Astrocyte of the cerebellum (primary cell): ENCODE measurements around the gene SMARCA5.
"Not testable (repeated sequence)": the region's sequence is repeated elsewhere in the genome, so short reads cannot be mapped to it uniquely, and the experiment has no call there.

Experiments
- DNase-seq: peaks from one replicate; pipeline ENCODE4 v3.0.0-alpha.2; 2011; ENCODE audit warnings: low read depth
- H3K4me3 ChIP-seq: 2 replicates; pipeline ENCODE4 v1.5.1; 2011; ENCODE audit warnings: mild to moderate bottlenecking, low read depth, low read length, moderate library complexity
- CTCF ChIP-seq: IDR thresholded peaks from 2 replicates; pipeline ENCODE4 v1.5.1; 2012; ENCODE audit warnings: low read length, low read depth, moderate library complexity, mild to moderate bottlenecking; ENCODE audit errors: missing control alignments
- in situ Hi-C: cut with HindIII; loops from 2 replicates; pipeline ENCODE4 v1.10.0; 2017; ENCODE audit warnings: low sequenced_read_pairs

The SMARCA5 gene

GRCh38 chr4:143512978-143513313 is 556 bp upstream of the SMARCA5 start:
- peak overlapping the region; percentile 78 for H3K4me3 ChIP-seq
- TF ChIP-seq CTCF, result no peak
- in situ Hi-C loops, result no loop called here
- no peak for DNase-seq

GRCh38 chr4:143514169-143514495 is 630 bp downstream of the SMARCA5 start:
- in situ Hi-C loops, result no loop called here
- DNase-seq, result peak; percentile 4
- H3K4me3 ChIP-seq, result peak overlapping the region; percentile 78
- TF ChIP-seq CTCF, result no peak

GRCh38 chr4:143514497-143514896 is 995 bp downstream of the SMARCA5 start:
- in situ Hi-C loops, result no loop called here
- TF ChIP-seq CTCF, result no peak
- DNase-seq, result peak; percentile 5
- peak overlapping the region; percentile 78 for H3K4me3 ChIP-seq

- peak overlapping the region; percentile 78 for H3K4me3 ChIP-seq
- no peak for TF ChIP-seq CTCF
- in situ Hi-C loops, result no loop called here
- no peak for DNase-seq
Observed at GRCh38 chr4:143514901-143515300, 1.4 kb downstream of the SMARCA5 start.

GRCh38 chr4:143515905-143516304 is 2.4 kb downstream of the SMARCA5 start:
- in situ Hi-C loops, result no loop called here
- peak overlapping the region; percentile 78 for H3K4me3 ChIP-seq
- no peak for TF ChIP-seq CTCF
- no peak for DNase-seq

GRCh38 chr4:143517764-143518163 is 4.3 kb downstream of the SMARCA5 start:
- no peak overlapping the region for H3K4me3 ChIP-seq
- no peak for DNase-seq
- in situ Hi-C loops, result no loop called here
- no peak for TF ChIP-seq CTCF

- TF ChIP-seq CTCF, result no peak
- DNase-seq, result no peak
- in situ Hi-C loops, result no loop called here
- no peak overlapping the region for H3K4me3 ChIP-seq
Observed at GRCh38 chr4:143524211-143524610, 10.7 kb downstream of the SMARCA5 start.

GRCh38 chr4:143528046-143528445 is 14.5 kb downstream of the SMARCA5 start:
- H3K4me3 ChIP-seq, DNase-seq, in situ Hi-C loops: not testable (repeated sequence)
